HL-60/S4 treated with phorbol 12-myristate 13-acetate at 8.2 ng/mL for 4 days and 3 days (cell line): ENCODE measurements around the gene PDIA4.

Source experiments
- in situ Hi-C: fragments of 300-500 bp; cut with MboI; formaldehyde crosslinking; loops from 2 replicates; pipeline ENCODE4 v1.15.0; 2022; ENCODE audit warnings: low sequenced_read_pairs

PDIA4 gene

DNA sequence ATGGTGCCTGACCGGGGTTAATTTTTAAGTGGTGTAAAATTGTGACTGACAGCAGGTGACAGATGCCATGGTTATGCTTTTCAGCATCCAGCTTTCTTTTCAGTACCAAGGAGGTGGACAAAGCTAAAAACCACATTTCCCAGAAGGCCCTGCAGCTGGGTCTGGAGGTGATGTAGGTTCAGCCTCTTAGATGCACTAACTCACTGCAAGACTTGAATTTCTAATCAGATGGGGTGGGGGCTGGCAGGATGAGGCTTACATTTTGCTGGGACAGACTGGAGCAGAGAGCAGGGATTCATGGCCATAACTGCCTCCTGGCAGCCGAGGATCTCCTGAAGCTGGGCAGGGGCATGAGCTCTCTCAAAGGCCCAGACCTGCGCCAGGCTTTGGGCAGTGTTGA, 52.4 kb downstream of the PDIA4 start:
- in situ Hi-C loops, result no loop called here

DNA sequence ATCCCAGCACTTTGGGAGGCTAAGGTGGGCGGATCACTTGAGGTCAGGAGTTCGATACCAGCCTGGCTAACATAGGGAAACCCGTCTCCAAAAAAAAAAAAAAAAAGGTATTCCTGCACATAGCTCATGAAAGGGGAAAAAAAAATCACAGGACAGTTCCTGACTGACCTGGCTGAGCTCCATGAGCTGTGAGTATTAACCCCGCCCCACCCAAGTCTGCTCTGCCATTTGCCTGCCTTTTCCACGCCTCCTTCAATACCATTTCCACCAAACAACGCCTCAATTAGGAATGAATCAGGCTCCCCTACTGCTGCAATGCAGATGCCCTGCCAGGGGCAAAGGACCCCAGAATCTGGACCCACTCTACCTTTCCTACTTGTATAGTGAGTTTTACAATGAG, 55.0 kb downstream of the PDIA4 start:
- in situ Hi-C loops, result loop anchor here (25.0 kb wide), 1 partner anchor 461 kb away; no protein-coding TSS in a partner anchor

DNA sequence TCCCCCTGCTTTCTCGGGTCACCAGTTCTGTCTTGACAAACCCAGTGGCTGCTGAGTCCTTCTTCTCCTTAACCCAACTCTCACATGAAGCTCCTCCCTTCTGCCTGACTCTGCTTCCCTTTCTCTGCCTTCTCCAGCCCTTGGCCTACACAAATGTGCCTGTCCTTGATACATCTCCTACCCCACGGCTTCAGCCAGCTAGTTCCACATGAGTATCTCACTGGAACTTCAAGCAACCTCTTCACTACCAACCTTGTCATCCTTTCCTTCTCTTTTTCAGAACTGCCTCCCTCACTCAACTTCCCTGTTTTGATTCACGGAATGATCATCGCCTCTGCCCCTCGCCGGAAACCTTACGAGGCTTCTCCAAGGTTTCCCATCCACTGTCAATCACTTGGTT, 55.9 kb downstream of the PDIA4 start:
- in situ Hi-C loops, result loop anchor here (25.0 kb wide), 1 partner anchor 460 kb away; no protein-coding TSS in a partner anchor

DNA sequence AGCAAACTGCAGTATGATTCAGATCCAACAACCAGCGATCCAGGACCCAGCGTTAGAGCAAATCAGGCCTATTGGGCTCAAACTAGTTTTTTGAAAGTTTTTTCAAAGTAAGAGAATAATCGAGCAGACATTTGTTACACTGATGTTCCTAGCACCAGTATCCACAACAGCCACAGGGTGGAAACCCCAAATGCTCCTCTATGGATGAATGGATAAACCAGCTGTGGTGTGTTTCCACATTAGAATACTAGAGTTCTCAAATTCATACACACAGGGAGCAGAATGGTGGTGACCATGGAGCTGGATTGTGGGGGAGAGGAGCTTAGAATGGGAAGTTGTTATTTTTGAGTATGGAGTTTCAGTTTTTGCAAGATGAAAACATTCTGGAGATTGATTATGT, 60.7 kb downstream of the PDIA4 start:
- in situ Hi-C loops, result loop anchor here (25.0 kb wide), 1 partner anchor 455 kb away; no protein-coding TSS in a partner anchor

DNA sequence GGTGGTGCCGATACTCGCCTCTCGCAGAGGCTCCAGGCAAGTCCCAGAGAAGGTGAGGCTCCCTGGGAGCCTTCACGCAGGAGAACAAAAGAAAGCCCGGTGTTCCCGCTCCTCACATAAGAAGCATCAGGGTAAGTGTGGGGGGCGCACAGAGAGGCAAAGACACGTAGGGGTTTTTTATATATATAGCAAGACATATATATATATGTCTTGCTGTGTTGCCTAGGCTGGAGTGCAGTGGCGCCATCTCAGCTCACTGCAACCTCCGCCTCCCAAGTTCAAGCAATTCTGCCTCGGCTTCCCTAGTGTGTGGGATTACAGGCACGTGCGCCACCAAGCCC, 61.3 kb downstream of the PDIA4 start:
- in situ Hi-C loops, result loop anchor here (25.0 kb wide), 1 partner anchor 455 kb away; no protein-coding TSS in a partner anchor

DNA sequence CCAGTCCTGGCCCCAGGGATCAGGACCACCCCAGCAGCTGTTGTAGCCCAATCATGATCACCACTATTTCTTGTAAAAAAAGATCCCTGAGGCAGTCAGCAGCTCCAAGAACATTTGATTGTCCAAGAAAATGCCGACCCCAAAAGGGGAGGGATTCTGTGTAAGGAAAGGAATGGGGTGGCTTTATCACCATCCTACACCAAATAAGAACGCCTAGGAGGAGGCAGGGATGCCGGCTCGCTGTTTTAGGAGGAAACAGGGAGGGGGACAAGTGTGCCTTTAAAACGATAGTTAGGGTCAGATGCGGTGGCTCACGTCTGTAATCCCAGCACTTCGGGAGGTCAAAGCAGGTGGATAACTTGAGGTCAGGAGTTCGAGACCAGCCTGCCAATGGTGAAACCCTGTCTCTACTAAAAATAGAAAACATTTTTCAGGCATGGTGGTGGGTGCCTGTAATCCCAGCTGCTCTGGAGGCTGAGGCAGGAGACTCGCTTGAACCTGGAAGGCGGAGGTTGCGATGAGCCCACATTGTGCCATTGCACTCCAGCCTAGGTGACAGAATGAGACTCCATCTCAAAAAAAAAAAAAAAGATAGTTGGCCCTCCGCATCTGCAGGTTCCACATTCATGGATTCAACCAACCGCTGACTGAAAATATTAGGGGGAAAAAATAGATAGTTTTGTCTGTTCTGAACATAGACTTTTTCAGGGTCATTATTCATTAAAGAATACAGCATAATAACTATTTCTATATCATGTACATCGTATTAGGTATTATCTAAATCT, 63.6 kb downstream of the PDIA4 start:
- in situ Hi-C loops, result loop anchor here (25.0 kb wide), 1 partner anchor 452 kb away; no protein-coding TSS in a partner anchor

DNA sequence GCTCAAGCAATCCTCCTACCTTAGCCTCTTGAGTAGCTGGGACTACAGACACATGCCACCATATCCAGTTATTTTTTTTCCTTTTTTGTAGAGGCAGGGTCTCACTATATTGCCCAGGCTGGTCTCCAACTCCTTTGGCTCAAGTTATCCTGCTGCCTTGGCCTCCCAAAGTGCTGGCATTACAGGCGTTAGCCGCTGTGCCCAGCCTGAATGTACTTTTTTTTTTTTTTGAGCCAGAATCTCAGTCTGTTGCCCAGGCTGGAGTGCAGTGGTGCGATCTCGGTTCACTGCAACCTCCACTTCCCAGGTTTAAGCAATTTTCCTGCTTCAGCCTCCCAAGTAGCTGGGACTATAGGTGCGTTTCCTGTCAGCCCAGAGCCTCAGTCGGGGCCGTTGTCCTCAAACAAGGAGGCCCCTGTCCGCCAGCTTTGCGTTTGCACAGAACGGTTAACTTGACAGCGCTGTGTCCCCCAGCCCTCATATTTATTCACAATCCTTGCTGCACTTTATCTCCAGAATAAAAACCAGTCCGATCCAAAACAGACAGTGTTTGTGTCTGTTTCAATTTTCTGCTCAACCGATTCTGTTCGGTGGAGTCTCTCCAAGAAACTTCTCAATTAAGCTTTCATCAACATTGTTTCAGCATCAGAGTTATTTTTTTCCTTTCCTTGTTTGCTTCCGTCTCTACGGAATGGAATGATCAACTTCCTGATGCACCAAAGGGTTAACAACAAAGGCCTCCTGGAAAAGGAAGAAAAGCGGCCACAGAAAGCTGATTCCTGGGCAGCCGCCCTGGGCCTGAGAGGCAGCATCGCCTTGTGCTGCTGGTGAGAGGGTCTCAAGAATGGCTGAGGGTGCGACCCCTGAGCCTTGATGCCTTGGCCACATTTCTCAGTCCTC, 64.5 kb downstream of the PDIA4 start:
- in situ Hi-C loops, result loop anchor here (25.0 kb wide), 1 partner anchor 452 kb away; no protein-coding TSS in a partner anchor

DNA sequence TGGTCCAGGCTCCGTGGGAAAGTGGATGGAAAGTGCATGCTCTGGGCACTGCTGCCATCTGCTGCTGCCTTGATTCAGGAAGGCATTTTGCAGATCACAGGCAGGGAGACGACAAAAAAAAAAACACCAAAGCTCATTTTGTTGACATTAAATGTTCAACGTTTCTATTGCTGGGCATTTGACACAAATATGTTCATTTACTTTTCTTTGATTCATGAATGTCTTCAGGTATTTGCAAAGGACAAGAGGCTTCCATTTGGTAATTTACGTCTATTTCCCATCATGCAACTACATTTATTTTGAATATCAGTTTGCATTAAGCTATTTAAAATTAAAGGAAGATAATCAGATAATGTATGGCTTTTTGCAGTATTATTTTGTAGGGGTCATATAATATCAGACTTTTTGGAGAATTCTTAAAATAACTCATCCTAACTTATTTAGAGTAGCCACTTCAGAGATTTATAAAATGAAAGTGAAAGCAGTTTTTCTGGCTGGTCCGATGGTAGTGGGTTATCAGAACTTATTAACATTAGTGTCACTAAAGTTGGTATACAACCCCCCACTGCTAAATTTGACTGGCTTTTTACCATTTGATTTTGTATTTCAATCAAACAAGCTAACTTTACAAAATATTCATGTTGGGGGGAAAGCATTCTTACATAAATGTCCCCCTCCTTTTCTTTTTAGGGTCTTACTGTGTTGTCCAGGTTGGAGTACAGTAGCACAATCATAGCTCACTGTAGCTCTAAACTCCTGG, 65.3 kb downstream of the PDIA4 start:
- in situ Hi-C loops, result loop anchor here (25.0 kb wide), 1 partner anchor 451 kb away; no protein-coding TSS in a partner anchor

DNA sequence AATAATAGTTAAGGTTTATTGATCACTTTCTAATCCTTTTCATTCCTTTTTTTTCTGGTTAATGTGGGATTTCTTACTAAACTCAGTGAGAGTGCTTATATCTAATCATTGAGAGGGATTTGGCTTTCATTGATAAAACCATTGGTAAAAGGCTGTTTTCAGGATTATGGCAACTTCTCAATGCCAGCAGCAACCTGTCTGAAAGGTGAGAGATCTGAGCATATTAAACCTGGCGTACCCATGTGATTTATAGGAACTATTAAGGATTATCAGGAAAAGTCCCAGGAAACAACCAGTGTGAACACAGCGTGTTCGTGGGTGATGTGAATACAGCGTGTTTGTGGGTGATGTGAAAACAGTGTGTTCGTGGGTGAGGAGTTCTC, 65.9 kb downstream of the PDIA4 start:
- in situ Hi-C loops, result loop anchor here (25.0 kb wide), 1 partner anchor 450 kb away; no protein-coding TSS in a partner anchor

DNA sequence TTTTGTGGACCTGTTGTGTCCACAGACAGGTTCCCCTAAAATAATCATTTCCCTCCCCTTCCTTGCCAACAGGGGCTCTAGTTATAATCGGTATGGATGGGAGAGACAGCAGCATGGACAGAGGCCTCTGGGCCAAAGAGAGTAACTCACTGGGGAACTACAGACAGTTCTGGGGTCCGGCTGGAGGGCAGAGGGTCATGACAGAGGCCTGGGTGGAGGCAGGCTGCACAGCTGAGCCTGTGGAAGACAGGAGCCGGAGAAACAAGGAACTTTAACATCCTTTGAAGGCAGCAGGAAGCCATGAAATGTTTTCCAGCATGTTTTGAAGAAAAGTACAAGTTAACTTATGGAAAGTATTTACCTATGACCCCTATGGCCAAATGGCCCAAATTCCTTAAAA, 68.6 kb downstream of the PDIA4 start:
- in situ Hi-C loops, result loop anchor here (25.0 kb wide), 1 partner anchor 447 kb away; no protein-coding TSS in a partner anchor

DNA sequence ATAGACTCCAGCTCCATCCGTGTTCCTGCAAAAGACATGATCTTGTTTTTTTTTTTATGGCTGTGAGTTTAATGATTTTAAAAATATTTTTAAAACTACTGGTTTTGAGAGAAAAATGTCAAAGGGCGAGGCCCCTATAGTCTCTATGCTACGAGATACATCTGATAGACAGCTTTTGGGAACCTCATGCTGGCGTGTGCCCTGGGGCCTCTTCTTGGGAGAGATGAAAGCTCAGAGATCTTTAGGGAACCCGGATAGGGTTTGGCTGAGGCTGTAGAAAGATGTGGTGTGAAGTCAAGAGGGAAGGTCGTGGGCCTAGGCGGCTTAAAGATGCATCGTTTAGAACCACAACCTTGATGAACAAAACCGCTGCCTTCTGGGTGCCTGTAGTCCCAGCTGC, 70.2 kb downstream of the PDIA4 start:
- in situ Hi-C loops, result loop anchor here (25.0 kb wide), 1 partner anchor 446 kb away; no protein-coding TSS in a partner anchor

DNA sequence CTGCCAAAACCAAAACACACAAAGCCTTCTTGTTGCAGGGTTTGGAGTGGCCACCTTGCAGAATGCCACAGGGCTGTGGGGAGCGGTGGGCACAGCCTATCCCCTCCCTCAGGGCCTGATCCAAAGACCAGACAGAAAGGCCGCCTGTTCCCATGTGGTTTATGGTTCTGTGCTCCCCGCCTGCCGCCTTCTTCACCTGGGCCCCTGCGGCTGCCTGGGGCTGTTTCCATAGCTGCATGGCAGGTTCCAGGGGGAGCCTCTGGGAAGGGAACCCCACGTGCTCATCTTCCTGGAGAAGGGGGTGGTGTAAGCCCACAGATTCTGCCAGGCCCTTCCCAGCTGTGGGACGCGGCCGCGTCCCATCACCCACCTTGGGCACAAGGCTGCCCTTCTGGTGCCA, 73.5 kb downstream of the PDIA4 start:
- in situ Hi-C loops, result loop anchor here (25.0 kb wide), 1 partner anchor 442 kb away; no protein-coding TSS in a partner anchor

DNA sequence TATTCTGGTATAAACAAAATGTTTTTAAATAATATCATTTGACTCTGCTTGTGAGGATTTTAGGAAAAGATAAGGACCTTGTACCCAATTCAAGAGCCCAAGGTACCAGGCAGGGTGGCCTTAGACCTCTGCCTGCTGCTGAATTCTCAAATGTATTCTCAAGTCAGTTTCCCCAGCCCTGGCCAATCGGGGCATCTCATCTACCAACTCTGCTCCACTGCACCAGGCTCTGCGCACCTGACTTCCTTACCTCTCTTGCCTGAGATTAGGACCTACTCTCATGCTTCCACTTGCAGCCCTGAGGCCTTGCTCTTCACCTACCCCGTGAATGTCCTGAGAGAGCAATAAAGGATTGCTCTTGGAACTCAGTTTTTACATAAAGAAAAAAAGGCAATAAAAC, 74.6 kb downstream of the PDIA4 start:
- in situ Hi-C loops, result loop anchor here (25.0 kb wide), 1 partner anchor 441 kb away; no protein-coding TSS in a partner anchor
